Uterus (tissue), 4 donors: Measurements from ENCODE around the gene RBMS1. TPM values are rescaled to one million over a fixed set of nuclear protein-coding genes. Genes with fewer than 3 reads are reported as not detected.

Experiments used
- DNase-seq, 2 donors: peaks; one replicate each; pipeline ENCODE4 v3.0.0-alpha.2; 2019 to 2020
- H3K27ac ChIP-seq, 2 donors: fragments of 200-600 bp; sonication (generic); 1 replicate in 1 of 2; 2 replicates in 1 of 2; pipeline ENCODE4 v1.5.1; 2016 to 2018
- H3K27me3 ChIP-seq, 2 donors: fragments of 200-600 bp; sonication (generic); one replicate each; pipeline ENCODE4 v1.5.1; 2018 to 2019; ENCODE audit warnings: control low read depth in 1 of 2
- H3K36me3 ChIP-seq, 2 donors: fragments of 200-600 bp; sonication (generic); one replicate each; pipeline ENCODE4 v1.5.1; 2019; ENCODE audit warnings: control low read depth in 1 of 2
- H3K4me1 ChIP-seq, 2 donors: fragments of 200-600 bp; sonication (generic); one replicate each; pipeline ENCODE4 v1.5.1; 2018 to 2019; ENCODE audit warnings: control low read depth in 1 of 2
- H3K4me3 ChIP-seq, 2 donors: fragments of 200-600 bp; sonication (generic); 1 replicate in 1 of 2; 2 replicates in 1 of 2; pipeline ENCODE4 v1.5.1; 2018 to 2019; ENCODE audit warnings: mild to moderate bottlenecking in 1 of 2
- H3K9me3 ChIP-seq, 2 donors: fragments of 200-600 bp; sonication (generic); one replicate each; pipeline ENCODE4 v1.5.1; 2019; ENCODE audit warnings: control low read depth in 1 of 2
- CTCF ChIP-seq, 4 experiments: fragments of 200-600 bp in 2 of 4; fragments of 450-650 bp in 2 of 4; sonication (generic) in 2 of 4; IDR thresholded peaks; one replicate each; pipeline ENCODE4 v1.5.1; 2016 to 2019; ENCODE audit warnings: antibody characterized with exemption in 4 of 4, mild to moderate bottlenecking in 2 of 4, moderate library complexity in 1 of 4
- POLR2A ChIP-seq, 2 donors: fragments of 450-650 bp; IDR thresholded peaks; one replicate each; pipeline ENCODE4 v1.6.1; 2016; ENCODE audit warnings: antibody characterized with exemption in 2 of 2, mild to moderate bottlenecking in 1 of 2, moderate library complexity in 1 of 2
- intact Hi-C: fragments of 100-400 bp; cut with DNase I; formaldehyde crosslinking; loops from one replicate; pipeline ENCODE4 v1.15.1; 2023; ENCODE audit warnings: low total_unique reads
- total RNA-seq, 4 donors: library from RNA; depleted of rRNA in 3 of 4; stranded (reverse); fragments of >200 nt in 3 of 4; gene quantifications; one replicate each; pipeline versions ENCODE4 v1.1.0 to v1.2.4, GENCODE V29; 2014 to 2023
- donor health status: DM: yes; HTN: yes; CAD: no.

Gene RBMS1
- total RNA-seq, 4 donors from 2014 or later, result 30.5 to 149 (median 88.9) TPM

- DNase-seq, result no peak
- no peak for TF ChIP-seq CTCF (IDR thresholded peaks at IDR 0.05)
- TF ChIP-seq POLR2A (IDR thresholded peaks at IDR 0.05), result no peak
- intact Hi-C loops, result no loop called here
- no peak overlapping the region for H3K4me3 ChIP-seq
- no peaks in the 10 kb centered on the region for H3K9me3 ChIP-seq
- no peak overlapping the region for H3K27ac ChIP-seq
- H3K4me1 ChIP-seq, result peaks cover 4 to 6% of the 10 kb centered on the region in 2 donors
- no peaks in the 10 kb centered on the region for H3K36me3 ChIP-seq
- no peaks in the 10 kb centered on the region for H3K27me3 ChIP-seq
These were observed 216.5 kb downstream of the RBMS1 start for GRCh38 chr2:160277151-160277550.

DNA sequence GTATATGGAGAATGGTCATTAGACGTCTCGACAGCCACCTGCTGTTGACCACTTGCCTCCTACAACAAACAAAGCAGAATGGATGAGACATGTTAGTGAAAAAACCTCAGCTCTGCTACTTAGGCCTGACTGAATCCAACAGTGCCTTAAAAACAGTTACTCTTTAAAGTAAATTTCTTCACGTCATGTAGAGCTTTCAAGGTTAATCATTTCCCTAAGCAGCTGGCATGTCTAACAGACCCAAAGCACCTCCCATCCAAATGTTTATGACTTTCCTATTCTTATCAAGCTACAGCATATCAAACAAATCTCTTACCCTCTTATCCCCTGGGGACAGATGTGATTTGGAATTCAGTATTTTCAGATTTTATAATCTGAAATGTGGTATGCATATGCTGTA is 218.0 kb downstream of the RBMS1 start:
- H3K36me3 ChIP-seq, result no peaks in the 10 kb centered on the region
- H3K4me3 ChIP-seq, result no peak overlapping the region
- intact Hi-C loops, result no loop called here
- TF ChIP-seq POLR2A (IDR thresholded peaks at IDR 0.05), result no peak
- TF ChIP-seq CTCF (IDR thresholded peaks at IDR 0.05), result no peak
- H3K27ac ChIP-seq, result no peak overlapping the region
- peaks cover 4 to 6% of the 10 kb centered on the region in 2 donors for H3K4me1 ChIP-seq
- H3K27me3 ChIP-seq, result no peaks in the 10 kb centered on the region
- no peaks in the 10 kb centered on the region for H3K9me3 ChIP-seq
- no peak for DNase-seq

GRCh38 chr2:160271171-160272086 is 222.2 kb downstream of the RBMS1 start:
- peak overlapping the region; percentile 94 to 98 for H3K27ac ChIP-seq
- no peaks in the 10 kb centered on the region for H3K27me3 ChIP-seq
- peak overlapping the region in 1 of 2 donors; percentile 36 for H3K4me3 ChIP-seq
- peak; percentile 25 to 31 for DNase-seq
- no peaks in the 10 kb centered on the region for H3K36me3 ChIP-seq
- peaks cover 0 to 3% of the 10 kb centered on the region in 2 donors for H3K4me1 ChIP-seq
- H3K9me3 ChIP-seq, result no peaks in the 10 kb centered on the region
- TF ChIP-seq POLR2A (IDR thresholded peaks at IDR 0.05) (no peak), CTCF (IDR thresholded peaks at IDR 0.05) (no peak)
- intact Hi-C loops, result no loop called here

GRCh38 chr2:160270571-160271113 is 223.0 kb downstream of the RBMS1 start:
- TF ChIP-seq POLR2A (IDR thresholded peaks at IDR 0.05), result no peak
- Histone ChIP-seq H3K9me3 (no peaks in the 10 kb centered on the region), H3K27ac (peak overlapping the region; percentile 94 to 98), H3K27me3 (no peaks in the 10 kb centered on the region), H3K36me3 (no peaks in the 10 kb centered on the region), H3K4me1 (peaks cover 0 to 3% of the 10 kb centered on the region in 2 donors), H3K4me3 (peak overlapping the region; percentile 35 to 36)
- intact Hi-C loops, result no loop called here
- DNase-seq, result peak in 1 of 2 donors; percentile 42

GRCh38 chr2:160269803-160270570 is 223.6 kb downstream of the RBMS1 start:
- TF ChIP-seq POLR2A (IDR thresholded peaks at IDR 0.05) (peak in 1 of 2 donors; percentile 56), CTCF (IDR thresholded peaks at IDR 0.05) (peak; percentile 50 to 86 (median 68))
- H3K9me3 ChIP-seq, result no peaks in the 10 kb centered on the region
- DNase-seq, result peak; percentile 93 to 96
- peaks cover 0 to 3% of the 10 kb centered on the region in 2 donors for H3K4me1 ChIP-seq
- no peaks in the 10 kb centered on the region for H3K36me3 ChIP-seq
- H3K27ac ChIP-seq, result peak overlapping the region; percentile 94 to 98
- intact Hi-C loops, result no loop called here
- H3K27me3 ChIP-seq, result no peaks in the 10 kb centered on the region
- H3K4me3 ChIP-seq, result peak overlapping the region; percentile 35 to 36
